NCI-H2107 treated with DMSO at 0.1 percent for 48 hours (cell line): ENCODE data around the gene SELENOM.
A peak's percentile ranks its signal among the peaks of the same experiment; 100 is the strongest.

Source experiments
- DNase-seq: peaks from one replicate; lab custom pipeline; 2025; ENCODE audit not compliant: unreplicated experiment; lab: John Stamatoyannopoulos, UW

The SELENOM gene

DNA sequence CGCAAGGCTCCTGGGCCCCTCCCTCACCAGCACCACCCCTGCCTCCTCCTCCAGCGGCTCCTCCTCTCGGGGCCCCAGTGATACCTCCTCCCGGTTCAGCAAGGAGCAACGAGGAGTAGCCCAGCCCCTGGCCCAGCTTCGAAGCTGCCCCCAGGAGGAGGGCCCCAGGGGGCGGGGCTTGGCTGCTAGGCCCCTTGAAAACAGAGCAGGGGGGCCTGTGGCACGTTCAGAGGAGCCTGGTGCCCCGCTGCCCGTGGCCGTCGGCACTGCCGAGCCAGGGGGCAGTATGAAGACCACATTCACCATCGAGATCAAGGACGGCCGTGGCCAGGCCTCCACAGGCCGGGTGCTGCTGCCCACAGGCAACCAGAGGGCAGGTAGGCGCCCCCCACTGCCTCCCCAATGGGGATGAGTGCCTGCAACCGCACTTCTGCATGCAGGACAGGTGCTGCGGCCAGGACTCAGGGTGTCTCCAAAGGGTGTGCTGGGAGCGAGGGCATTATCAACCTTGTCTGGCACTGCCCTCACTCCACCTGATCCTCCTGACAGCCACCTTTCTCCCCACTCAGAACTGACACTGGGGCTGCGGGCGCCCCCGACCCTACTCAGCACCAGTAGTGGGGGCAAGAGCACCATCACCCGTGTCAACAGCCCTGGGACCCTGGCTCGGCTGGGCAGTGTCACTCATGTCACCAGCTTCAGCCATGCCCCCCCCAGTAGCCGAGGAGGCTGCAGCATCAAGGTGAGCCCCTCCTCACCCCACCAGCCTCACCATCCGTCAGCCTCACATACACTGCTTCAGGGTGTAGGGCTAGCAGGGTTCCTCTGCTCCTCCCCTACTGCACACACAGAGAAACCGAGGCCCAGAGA, 16.0 kb downstream of the SELENOM start:
- no peak for DNase-seq

DNA sequence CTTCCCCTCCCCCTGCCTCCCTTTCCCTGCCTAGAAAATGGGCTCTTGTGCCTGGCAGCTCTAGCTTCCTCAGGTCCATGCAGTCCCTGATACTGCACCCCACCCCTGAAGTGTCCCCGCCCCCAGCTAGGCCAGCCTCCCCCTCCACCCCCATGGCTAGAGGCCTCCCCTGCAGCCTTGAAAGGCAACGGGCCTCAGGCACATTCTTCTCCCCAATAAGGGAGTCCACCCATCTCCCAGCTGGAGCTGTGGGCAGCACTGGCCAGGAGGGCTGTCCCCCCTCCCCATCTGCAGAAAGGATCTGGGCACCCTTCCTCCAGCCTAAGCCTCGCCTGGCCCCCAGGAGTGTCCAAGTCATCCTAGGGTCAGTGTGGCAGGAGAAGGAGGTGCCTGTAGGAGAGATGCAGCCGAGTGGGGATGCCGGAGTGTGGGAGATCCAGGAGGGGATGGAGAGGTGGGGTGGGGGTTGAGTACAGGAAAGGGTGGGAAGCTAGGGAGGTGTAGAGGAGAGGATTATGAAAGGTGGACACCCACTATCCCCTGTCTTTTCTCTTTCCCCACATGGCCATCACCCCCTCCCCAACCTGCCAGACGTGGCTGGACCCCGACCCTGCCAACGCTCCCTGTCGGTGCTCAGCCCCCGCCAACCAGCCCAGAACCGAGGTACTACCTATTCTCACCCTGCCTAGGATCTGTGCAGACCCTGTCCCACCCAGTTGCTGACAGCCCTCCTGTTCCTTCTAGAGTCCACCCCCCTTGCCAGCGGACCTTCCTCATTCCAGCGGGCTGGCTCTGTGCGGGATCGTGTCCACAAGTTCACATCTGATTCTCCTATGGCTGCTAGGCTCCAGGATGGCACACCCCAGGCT, 16.9 kb downstream of the SELENOM start:
- DNase-seq: no peak

DNA sequence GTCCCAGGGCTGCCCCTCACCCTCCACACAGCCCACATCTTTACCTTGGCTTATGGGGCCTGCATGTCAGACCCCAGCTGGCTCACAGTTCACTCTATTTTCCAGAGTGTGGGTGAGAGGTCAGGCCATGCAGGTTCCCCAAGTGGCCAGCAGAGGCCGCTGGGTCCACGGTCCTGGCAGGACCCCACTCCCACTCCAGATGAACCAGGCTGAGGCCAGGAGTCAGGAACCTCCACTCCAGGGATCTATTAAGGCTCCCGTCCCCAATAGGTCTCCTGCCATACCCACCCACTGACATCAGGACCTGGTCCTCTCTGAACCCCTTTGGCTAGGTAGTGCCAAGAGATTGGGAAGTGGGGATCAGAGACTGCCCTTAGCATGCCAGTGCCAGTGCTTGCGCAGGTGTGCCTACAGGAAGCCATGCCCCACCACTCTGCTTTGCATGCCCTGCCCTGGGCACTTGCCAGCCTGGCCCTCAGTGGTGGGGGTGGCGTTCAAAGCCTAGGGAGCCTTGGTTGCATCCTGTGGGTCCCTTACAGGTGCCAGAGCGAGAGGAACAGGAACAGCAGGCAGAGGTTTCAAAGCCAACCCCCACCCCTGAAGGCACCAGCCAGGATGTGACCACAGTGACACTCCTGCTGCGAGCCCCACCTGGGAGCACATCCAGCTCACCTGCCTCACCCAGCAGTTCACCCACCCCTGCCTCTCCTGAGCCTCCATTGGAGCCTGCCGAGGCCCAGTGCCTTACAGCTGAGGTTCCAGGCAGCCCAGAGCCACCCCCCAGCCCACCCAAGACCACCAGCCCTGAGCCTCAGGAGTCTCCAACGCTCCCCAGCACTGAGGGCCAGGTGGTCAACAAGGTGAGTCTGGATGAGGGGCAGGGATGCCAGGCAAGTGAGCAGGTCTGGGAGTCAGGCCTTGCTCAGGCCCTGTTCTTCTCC, 17.9 kb downstream of the SELENOM start:
- DNase-seq: peak; percentile 1

DNA sequence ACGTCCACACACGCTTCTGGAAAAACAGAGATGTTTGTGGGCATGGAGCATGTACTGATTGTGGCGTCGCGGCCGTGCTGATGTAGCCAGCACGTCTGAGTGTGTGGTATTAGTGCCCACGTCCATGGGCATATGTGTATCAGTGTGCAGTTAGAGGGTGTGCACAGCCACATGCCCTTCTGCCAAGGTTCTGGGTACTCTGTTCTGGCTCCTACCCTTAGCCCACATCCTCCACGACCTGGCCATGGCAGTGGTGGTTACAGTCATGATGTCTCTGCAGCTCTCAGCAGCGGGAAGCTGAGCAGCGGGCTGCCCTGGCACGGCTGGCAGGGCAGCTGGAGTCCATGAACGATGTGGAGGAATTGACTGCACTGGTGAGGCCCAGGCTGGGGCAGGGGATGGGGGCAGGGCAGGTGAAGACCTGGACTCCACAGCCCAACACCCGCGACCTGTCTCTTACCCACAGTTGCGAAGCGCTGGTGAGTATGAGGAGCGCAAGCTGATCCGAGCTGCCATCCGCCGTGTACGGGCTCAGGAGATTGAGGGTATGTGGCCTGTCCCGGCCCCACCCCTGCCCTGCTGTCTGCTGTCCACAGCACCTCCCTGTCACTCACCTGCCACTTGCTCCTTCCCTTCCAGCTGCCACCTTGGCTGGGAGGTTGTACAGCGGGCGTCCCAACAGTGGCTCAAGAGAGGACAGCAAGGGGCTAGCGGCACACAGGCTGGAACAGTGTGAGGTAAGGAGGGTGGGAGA, 19.0 kb downstream of the SELENOM start:
- no peak for DNase-seq

DNA sequence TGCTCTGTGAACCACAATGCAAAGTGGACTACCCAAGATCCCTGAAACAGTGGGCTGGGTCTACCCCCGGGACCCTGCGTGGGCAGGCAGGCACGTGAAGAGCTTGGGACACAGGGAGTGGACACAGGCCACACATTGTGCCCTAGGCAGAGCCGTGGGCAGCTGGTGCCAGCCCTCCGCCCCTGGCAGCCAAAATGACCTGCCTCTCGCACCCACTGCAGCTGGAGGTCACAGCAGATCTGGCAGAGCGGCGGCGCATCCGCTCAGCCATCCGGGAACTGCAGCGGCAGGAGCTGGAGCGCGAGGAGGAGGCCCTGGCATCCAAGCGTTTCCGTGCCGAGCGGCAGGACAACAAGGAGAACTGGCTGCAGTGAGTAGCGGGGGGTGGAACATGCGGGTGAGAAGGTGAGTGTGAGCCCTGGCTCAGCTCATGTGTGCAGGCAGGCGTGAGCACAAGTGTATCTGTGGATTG, 19.6 kb downstream of the SELENOM start:
- DNase-seq: no peak

DNA sequence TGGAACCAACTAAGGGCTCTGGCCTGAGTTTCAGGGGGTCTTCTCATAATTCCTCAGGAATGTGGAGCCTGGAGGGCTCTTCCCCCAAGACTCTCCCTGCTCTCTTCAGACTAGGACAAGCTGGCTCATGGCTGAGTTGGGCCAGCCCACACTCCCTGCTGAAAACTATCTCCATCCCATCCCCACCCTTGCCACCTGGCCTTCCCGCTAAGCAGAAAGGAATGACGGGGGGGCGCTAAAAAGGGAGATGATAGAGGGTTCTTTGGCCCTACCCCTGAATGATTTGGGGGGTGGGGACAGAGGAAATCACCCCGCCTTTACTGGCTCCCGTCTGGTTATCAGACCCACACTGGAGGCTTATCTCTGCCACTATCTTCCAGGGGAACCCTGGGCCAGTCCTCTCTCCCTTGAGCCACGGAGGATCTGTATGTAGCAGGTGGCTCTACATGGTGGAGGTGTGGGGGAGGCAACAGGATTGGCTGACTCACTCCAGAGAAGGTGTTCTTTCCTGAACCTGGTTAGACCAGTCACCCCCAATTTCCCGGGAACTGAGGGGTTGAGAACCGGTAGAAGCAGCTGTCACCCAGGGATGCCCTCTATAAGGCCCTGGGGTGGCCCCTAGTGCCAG, 20.6 kb downstream of the SELENOM start:
- DNase-seq: no peak

DNA sequence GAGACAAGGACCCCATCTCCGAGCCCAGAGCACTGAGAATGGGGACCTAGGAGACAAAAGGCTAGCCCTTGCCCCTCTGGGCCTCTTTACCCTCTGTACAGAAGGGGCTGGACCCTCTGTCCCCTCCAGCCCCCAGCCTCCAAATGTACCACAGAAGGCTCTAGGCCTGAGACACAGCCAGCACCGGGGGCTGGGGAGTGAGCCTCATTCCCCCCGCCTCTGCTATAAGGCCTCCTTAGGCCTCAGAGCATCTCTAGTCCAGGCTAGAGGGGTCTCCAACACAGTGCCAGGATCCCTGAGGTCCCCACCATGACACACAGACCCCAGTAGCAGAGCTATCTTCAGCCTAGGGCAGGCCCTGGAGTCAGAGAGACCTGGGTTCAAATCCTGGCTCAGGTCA, 21.4 kb downstream of the SELENOM start:
- DNase-seq: no peak

DNA sequence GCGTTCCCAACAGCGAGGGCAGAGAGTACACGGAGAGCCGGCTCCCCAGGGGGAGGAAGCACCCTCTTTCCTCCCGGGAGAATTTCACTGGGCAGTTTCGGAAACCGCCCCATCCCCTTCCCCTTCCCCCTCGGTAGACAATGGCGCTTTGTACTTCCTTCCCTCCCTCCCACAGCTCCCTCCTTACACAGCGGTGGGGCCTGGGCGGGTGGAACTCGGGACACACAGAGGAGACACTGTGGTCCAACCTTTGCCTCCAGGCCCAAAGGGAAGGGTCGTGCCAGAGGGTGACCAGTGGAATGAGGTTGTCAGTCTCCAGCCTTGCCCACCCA, 21.9 kb downstream of the SELENOM start:
- DNase-seq: no peak

DNA sequence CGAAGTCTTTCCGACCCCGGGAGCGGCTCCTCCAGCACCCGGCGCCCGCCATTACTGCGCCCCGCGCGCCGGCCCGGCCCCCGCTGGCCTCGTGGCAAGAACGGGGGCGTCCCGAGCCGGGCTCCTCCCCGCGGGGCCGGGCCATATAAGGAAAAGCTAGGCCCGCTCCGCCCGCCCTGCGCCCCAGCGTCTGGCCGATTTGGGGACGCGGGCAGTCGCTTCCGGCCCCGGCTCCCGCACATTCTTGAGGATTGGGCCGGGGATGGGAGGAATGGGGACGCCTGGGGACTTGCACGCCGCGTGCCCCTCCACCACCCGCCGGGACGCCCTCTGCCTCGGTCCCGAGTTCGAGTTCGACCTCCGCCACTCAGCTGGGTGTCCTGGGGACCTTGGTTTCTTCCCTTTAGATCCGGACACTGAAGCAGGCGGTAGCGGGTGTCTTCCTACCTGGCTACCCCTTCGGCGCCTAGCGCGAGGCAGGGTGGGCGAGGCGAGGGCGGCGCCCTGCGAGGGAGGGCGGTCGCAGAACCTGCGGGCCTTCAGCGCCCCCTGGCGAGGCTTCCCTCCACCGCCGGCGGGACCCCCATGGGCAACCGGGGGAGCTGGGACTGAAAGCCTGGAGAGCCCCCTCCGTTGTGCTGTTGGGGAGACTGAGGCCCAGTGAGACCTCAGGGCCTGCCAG, 22.4 kb downstream of the SELENOM start:
- no peak for DNase-seq

DNA sequence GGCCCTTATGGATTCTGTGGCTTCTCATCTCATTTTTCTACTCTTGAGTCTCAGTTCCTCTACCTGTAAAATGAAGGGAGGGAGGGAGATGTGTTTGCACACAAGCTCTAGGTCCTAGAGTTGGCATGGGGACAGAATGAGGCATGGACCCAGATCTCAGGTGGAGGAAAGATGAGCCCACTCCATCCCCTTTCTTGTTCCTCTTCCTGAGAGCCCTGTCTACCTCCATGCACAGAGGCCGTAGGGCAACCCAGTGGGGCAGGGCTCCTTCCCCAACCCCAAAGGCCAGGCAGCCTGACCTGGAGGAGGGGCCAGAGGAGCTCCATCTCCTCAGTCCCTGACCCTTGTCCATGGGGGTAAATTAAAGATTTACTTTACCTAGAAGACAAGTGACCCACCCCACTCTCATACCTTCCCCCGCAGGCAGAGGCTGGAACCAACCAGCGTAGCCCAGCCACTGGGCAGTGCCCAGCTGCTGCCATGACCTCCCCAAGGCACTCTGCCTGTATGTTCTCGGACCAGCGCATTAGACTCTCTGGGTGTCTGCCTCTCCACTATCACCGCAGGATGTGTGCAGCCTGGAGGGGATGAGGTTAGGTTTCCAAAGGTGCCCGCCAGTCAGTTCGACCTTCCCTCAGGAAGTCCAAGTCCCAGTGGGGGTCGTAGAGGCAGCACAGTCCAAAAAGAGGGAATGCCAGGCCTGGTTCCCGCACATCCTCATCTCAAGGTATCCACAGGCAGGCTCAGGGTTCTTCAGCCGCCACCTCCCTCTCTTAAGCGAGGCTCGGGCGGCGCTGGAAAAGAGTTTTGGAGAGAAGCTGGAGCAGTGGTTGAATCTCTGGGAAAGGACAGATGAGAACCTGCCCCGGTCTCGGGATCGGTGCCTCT, 23.2 kb downstream of the SELENOM start:
- no peak for DNase-seq

DNA sequence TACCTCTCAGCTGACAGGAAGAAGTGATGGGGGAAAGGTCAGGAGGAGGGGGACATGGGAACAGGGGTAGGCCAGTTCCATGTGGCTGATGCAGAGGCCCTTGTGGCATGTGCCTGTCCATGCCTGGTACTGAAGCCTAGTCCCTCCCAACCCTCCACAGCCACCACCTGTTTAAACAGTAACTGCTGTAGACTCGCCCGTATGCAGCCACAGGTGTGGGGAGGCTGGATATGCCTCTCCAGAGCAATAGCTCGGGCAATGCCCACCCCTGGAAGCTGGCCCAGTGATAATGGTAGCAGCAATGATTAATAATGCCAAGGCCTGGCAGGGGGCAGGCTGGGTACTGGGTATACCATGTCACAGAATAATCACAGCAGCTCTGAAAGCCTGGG, 24.0 kb downstream of the SELENOM start:
- DNase-seq: peak; percentile 46

DNA sequence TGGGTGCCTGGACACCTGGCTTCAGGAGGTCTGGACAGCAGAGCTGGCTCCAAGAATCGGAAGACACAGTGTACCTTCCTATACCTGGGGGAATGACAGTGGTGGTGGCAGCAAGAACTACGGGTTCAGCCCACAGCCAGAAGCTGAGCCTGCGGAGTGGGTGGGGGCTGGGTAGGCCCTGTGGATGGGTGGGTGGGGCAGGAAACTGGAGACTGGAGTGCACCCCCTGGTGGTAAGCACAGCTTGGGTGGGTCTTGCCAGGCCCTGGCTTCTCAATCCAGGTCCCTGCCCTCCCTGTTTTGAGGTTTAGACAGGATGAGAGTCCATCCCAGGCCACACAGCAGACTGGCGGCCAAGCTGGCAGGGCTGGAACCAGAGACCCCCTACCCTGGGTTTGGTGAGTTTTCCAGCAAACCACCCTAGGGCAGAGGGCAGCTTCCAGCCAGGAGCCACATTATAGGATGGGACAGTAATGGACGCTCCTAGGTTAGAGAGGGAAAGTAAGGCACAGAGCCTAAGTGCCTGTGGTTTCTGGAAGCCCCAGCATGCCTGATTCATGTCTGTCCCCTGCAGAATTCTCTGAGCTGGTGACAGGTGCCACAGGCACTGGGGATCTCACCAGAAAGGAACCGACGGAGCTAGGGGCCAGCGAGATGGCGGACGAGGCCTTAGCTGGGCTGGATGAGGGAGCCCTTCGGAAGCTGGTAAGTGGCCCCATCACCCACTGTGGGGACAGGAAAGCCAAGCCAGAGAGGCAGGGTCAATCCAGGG, 24.6 kb downstream of the SELENOM start:
- no peak for DNase-seq

DNA sequence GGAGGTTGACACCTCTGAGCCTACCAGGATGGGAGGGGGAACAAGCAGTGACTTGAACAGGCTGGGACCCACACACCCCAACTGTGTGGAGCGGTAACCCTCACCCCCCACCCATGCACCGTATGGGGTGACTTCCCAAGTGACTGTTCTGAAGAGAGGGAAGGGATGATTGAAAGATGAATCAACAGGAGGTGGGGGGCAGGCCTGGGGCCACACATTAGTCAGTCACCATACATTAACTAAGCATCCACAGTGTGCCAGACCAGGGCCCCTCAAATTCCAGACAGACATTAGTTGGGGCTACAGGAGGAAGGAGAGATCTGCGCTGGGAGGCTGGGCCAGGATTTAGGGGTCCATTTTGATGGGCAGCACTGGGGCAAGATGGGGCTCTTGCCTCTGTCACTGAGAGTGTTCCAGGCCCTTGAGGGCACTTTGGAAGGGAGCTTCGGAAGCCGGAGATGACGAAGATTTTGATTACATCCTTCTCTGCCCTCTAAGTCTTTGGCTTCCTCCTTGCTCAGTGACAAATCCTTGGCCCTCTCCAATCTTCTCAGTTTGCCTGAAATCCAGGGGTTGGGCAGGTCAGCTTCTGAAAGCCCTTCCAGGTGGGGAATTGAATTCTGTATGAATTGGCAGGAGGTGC, 25.3 kb downstream of the SELENOM start:
- no peak for DNase-seq

DNA sequence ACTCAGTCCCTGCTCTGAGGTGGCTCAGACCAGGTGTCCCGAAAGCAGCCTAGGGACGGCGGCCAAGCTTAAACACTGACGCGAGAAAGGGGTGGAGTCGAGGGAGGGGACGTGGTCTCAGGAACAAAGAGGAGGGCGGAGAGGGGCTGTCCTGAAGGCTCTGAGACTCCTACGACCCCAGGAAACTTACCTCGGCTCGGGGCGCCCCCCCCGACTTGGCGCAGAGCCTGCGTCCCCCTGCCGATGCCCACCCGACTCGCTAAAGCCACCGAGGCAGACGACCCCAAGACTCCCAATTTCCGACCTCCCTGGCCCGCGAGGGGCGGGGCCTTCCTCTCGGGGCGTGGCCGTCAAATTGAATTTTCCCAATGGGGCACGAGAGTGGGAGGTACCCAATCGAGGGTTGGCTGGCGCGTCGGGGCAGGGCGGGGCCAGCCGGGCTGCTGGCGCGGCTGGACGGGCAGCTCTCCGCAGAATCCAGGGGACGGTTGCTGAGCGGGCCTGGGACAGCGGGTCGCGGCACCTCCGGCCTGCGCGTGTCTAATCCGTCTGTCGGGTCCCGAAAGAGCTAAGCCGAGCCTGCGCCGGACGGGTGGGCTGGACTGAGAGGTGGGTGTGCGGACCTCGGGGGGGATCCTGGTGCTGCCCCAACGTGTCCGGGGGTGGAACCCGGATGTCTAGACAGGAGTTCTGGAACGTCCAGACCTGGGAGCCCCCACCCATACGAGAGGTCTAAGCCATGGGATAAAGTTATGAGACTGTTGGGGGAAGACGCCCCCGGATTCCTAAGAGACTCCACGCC, 26.3 kb downstream of the SELENOM start, which contains the start of gene SMTN:
Gene SMTN (plus strand): TSS at position 471 of the 802 bp plus-strand sequence. CDS start 1,941 bp downstream, outside the sequence.
- DNase-seq: peak; percentile 59

DNA sequence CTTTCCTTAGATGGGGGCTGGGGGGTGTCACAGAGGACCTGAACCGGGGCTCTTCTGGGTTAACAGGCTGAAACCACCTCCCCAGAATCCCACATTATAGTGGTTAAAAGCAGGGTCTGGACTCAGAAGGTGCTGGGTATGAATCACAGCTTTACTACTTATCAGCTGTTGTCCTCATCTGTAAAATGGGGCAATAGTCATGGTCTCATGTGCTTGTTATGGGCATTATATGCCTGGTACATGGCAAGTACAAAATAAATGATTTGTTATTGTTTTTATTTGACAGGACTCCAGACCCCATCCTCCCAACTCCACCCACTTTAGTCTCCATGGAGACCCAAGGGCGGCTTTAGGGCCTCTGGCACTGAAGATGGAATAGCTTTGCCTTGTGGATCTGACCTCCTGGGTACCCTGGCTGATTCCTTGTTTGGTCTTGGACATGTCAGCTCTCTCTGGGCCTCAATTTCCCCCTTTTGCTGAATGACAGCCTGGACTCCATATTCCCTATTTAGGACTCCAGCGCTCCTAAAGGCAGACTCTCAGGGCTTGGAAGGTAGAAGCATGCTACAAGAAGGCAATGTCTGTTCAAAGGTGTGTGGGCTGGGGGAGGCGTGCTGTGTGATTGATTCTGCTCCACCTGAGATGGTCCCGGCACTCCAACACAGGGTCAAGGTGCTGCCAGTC, 27.1 kb downstream of the SELENOM start:
- DNase-seq: no peak
